ENCODE results near the gene WNT7B. TPM values are rescaled to one million over a fixed set of nuclear protein-coding genes. Genes with fewer than 3 reads are reported as not detected.
A peak's percentile ranks its signal among the peaks of the same experiment; 100 is the strongest.

The WNT7B gene
- total RNA-seq, 4 donors from 2014 or later, result 0.41 TPM; not detected in 3

GRCh38 chr22:45877036-45877380, 100.0 kb downstream of the WNT7B start:
- intact Hi-C loops (cut with DNase I; ENCODE audit: low total_unique reads), result no loop called here
- DNase-seq, result no peak
- Histone ChIP-seq H3K4me3 (no peak overlapping the region), H3K36me3 (no peaks in the 10 kb centered on the region), H3K4me1 (peaks cover 0 to 4% of the 10 kb centered on the region in 2 donors), H3K9me3 (peaks cover 0 to 7% of the 10 kb centered on the region in 2 donors), H3K27ac (no peak overlapping the region), H3K27me3 (no peaks in the 10 kb centered on the region)
- TF ChIP-seq POLR2A (IDR thresholded peaks at IDR 0.05), result no peak
- TF ChIP-seq CTCF (IDR thresholded peaks at IDR 0.05), result no peak

GRCh38 chr22:45876136-45877035, 100.6 kb downstream of the WNT7B start:
- H3K27me3 ChIP-seq, result no peaks in the 10 kb centered on the region
- no peak overlapping the region for H3K4me3 ChIP-seq
- no peak for TF ChIP-seq CTCF (IDR thresholded peaks at IDR 0.05)
- TF ChIP-seq POLR2A (IDR thresholded peaks at IDR 0.05), result no peak
- H3K9me3 ChIP-seq, result peaks cover 0 to 7% of the 10 kb centered on the region in 2 donors
- no peaks in the 10 kb centered on the region for H3K36me3 ChIP-seq
- intact Hi-C loops (cut with DNase I; ENCODE audit: low total_unique reads), result no loop called here
- H3K27ac ChIP-seq, result no peak overlapping the region
- peaks cover 0 to 4% of the 10 kb centered on the region in 2 donors for H3K4me1 ChIP-seq
- peak in 1 of 2 donors; percentile 11 for DNase-seq

GRCh38 chr22:45872659-45873263, 104.2 kb downstream of the WNT7B start:
- Histone ChIP-seq H3K9me3 (peaks cover 0 to 7% of the 10 kb centered on the region in 2 donors), H3K36me3 (no peaks in the 10 kb centered on the region), H3K4me1 (peaks cover 0 to 3% of the 10 kb centered on the region in 2 donors), H3K27ac (no peak overlapping the region), H3K27me3 (no peaks in the 10 kb centered on the region), H3K4me3 (no peak overlapping the region)
- no peak for TF ChIP-seq POLR2A (IDR thresholded peaks at IDR 0.05)
- no peak for TF ChIP-seq CTCF (IDR thresholded peaks at IDR 0.05)
- intact Hi-C loops (cut with DNase I; ENCODE audit: low total_unique reads), result no loop called here
- no peak for DNase-seq

GRCh38 chr22:45871721-45872120, 105.2 kb downstream of the WNT7B start:
- DNase-seq, result no peak
- H3K4me3 ChIP-seq, result no peak overlapping the region
- no peak overlapping the region for H3K27ac ChIP-seq
- H3K27me3 ChIP-seq, result no peaks in the 10 kb centered on the region
- no peaks in the 10 kb centered on the region for H3K36me3 ChIP-seq
- intact Hi-C loops (cut with DNase I; ENCODE audit: low total_unique reads), result no loop called here
- TF ChIP-seq CTCF (IDR thresholded peaks at IDR 0.05), result no peak
- no peak for TF ChIP-seq POLR2A (IDR thresholded peaks at IDR 0.05)
- H3K4me1 ChIP-seq, result peaks cover 0 to 13% of the 10 kb centered on the region in 2 donors
- peaks cover 0 to 7% of the 10 kb centered on the region in 2 donors for H3K9me3 ChIP-seq

Other genes with a start within 250 kb of the WNT7B start
- gene PPARA, start 173.4 kb upstream of the WNT7B start, total RNA-seq, result 10 to 100 TPM in 2 of 4 donors, 1 to 10 TPM in 2; 1.8 to 24.8 (median 14.0) TPM